K562 (cell line): ENCODE measurements around the gene MMP24OS. TPM values are rescaled to one million over a fixed set of nuclear protein-coding genes. Genes with fewer than 3 reads are reported as not detected.

Source experiments
- ATAC-seq: fragments of 200-7000 bp; cut with Tn5 transposase; 3 replicates; pipeline ENCODE4 v1.9.1; 2020; ENCODE audit warnings: moderate library complexity
- BruUV-seq: library from RNA; stranded (reverse); fragments of 400-500 nt; replicated peaks from 2 replicates; lab custom pipeline; 2021; lab: Mats Ljungman, UMichigan
- CTCF ChIA-PET: fragments of 300-600 bp; formaldehyde crosslinking; extraction: SDS; loops from one replicate; lab custom pipeline; 2021; ENCODE audit warnings: low intra/inter-chr PET ratio; lab: Yijun Ruan, JAX
- POLR2A ChIA-PET: fragments of 300-600, 350-650 bp; sonication (Branson Sonifier 250); formaldehyde crosslinking; extraction: SDS; loops from one replicate; lab custom pipeline; 2021; ENCODE audit warnings: antibody characterized with exemption, inconsistent platforms; lab: Yijun Ruan, JAX
- DNase-seq, 4 experiments: peaks; one replicate each; pipeline versions ENCODE4 v3.0.0 to v3.0.0-alpha.2; 2011 to 2018; ENCODE audit warnings: low spot score in 3 of 4, mixed read lengths in 3 of 4; ENCODE audit errors: extremely low read depth in 1 of 4
- FAIRE-seq: peaks from 2 replicates; lab custom pipeline; 2011; peaks lifted over from hg19 to GRCh38; lab: Jason Lieb, UNC
- H2AFZ ChIP-seq: 2 replicates; pipeline ENCODE4 v1.6.0; 2011; ENCODE audit warnings: low read depth, low read length, control low read depth, inconsistent platforms
- H3K27ac ChIP-seq: fragments of 200-600 bp; 3 replicates; pipeline ENCODE4 v1.8.0; 2011; ENCODE audit warnings: low read depth, mild to moderate bottlenecking, control low read depth, inconsistent platforms, low read length, moderate library complexity, mixed read lengths; ENCODE audit errors: extremely low read depth
- H3K27me3 ChIP-seq, 2 experiments: fragments of 300-600 bp in 1 of 2; 2 replicates in 1 of 2; 3 replicates in 1 of 2; pipeline versions ENCODE4 v1.6.0 to v1.8.0; 2011; ENCODE audit warnings: inconsistent platforms in 2 of 2, low read length in 2 of 2, mild to moderate bottlenecking in 1 of 2, mixed read lengths in 1 of 2, moderate library complexity in 1 of 2; ENCODE audit not compliant: control insufficient read depth in 2 of 2, insufficient read depth in 2 of 2
- H3K36me3 ChIP-seq: fragments of 300-600 bp; 3 replicates; pipeline ENCODE4 v1.8.0; 2011; ENCODE audit warnings: mild to moderate bottlenecking, low read length, inconsistent platforms; ENCODE audit not compliant: control insufficient read depth, insufficient read depth
- H3K4me1 ChIP-seq, 2 experiments: fragments of 200-600 bp in 1 of 2; replicated peaks in 1 of 2; 2 replicates in 1 of 2; 3 replicates in 1 of 2; pipeline versions ENCODE4 v1.5.1 to v1.8.0; 2011; ENCODE audit warnings: inconsistent platforms in 2 of 2, low read length in 2 of 2, mild to moderate bottlenecking in 1 of 2, mixed read lengths in 1 of 2, moderate library complexity in 1 of 2; ENCODE audit not compliant: control insufficient read depth in 2 of 2, insufficient read depth in 2 of 2
- H3K4me2 ChIP-seq: 2 replicates; pipeline ENCODE4 v1.6.1; 2011; ENCODE audit warnings: low read length, control low read depth, inconsistent platforms, mixed read lengths; ENCODE audit not compliant: insufficient read depth
- H3K4me3 ChIP-seq: fragments of 200-600 bp; sonication (generic), shearing (Covaris generic); 2 replicates; pipeline ENCODE4 v1.5.1; 2016; ENCODE audit warnings: control low read depth, inconsistent platforms
- H3K79me2 ChIP-seq: fragments of 200-600 bp; 3 replicates; pipeline ENCODE4 v1.8.0; 2011; ENCODE audit warnings: low read length, inconsistent platforms; ENCODE audit not compliant: control insufficient read depth, insufficient read depth
- H3K9ac ChIP-seq, 2 experiments: 2 replicates each; pipeline versions ENCODE4 v1.6.0 to v1.6.1; 2011; ENCODE audit warnings: low read depth in 2 of 2, low read length in 2 of 2, control low read depth in 1 of 2, inconsistent platforms in 1 of 2, mild to moderate bottlenecking in 1 of 2, mixed read lengths in 1 of 2; ENCODE audit not compliant: insufficient read depth in 1 of 2
- H3K9me1 ChIP-seq: one replicate; pipeline ENCODE4 v1.6.0; 2011; ENCODE audit warnings: inconsistent platforms, mild to moderate bottlenecking, low read length, moderate library complexity; ENCODE audit not compliant: control insufficient read depth, insufficient read depth
- H3K9me3 ChIP-seq: replicated peaks from 2 replicates; pipeline ENCODE4 v1.5.1; 2011; ENCODE audit warnings: low read depth, low read length, inconsistent platforms; ENCODE audit not compliant: control insufficient read depth, insufficient read depth
- H4K20me1 ChIP-seq: replicated peaks from 2 replicates; pipeline ENCODE4 v1.6.1; 2011; ENCODE audit warnings: low read length, inconsistent platforms, mixed read lengths; ENCODE audit not compliant: control insufficient read depth, insufficient read depth
- CBFA2T3 ChIP-seq: fragments of 450-650 bp; IDR thresholded peaks from 2 replicates; pipeline ENCODE4 v1.6.1; 2017
- E2F5 ChIP-seq: sonication (generic); formaldehyde crosslinking; IDR thresholded peaks from 2 replicates; pipeline ENCODE4 v1.8.0; 2022; ENCODE audit warnings: mild to moderate bottlenecking, missing genetic modification reagents
- HDAC1 ChIP-seq, 2 experiments: fragments of 450-650 bp; IDR thresholded peaks; 2 replicates each; pipeline ENCODE4 v1.6.1; 2016 to 2017; ENCODE audit warnings: inconsistent platforms in 1 of 2, mild to moderate bottlenecking in 1 of 2, moderate library complexity in 1 of 2
- HNRNPH1 ChIP-seq: fragments of 200-400 bp; formaldehyde crosslinking; optimal IDR thresholded peaks from 2 replicates; pipeline ENCODE3; 2017; ENCODE audit warnings: low read depth, mild to moderate bottlenecking, low read length, moderate library complexity
- MBD2 ChIP-seq: sonication (generic); IDR thresholded peaks from 2 replicates; pipeline ENCODE4 v1.6.1; 2016; ENCODE audit warnings: low read depth, borderline replicate concordance
- POLR2G ChIP-seq: fragments of 200-400 bp; formaldehyde crosslinking; IDR thresholded peaks from 2 replicates; pipeline ENCODE4 v1.6.1; 2017; ENCODE audit warnings: low read depth, mild to moderate bottlenecking, antibody characterized with exemption, low read length, moderate library complexity
- SNRNP70 ChIP-seq: fragments of 200-400 bp; formaldehyde crosslinking; optimal IDR thresholded peaks from 2 replicates; pipeline ENCODE3; 2017; ENCODE audit warnings: low read depth, low read length
- TBP ChIP-seq: optimal IDR thresholded peaks from 2 replicates; pipeline ENCODE3; 2011; ENCODE audit warnings: low read depth, low read length, improper control_type of control experiment
- TCF7L2 ChIP-seq: fragments of 150-350 bp; IDR thresholded peaks from 2 replicates; pipeline ENCODE4 v1.6.1; 2016; ENCODE audit warnings: low read depth, mild to moderate bottlenecking, low read length, moderate library complexity
- ZFP1 ChIP-seq: fragments of 450-650 bp; formaldehyde crosslinking; IDR thresholded peaks from 2 replicates; pipeline ENCODE4 v1.4.0; 2020; ENCODE audit warnings: mild to moderate bottlenecking, mixed read lengths
- ZNF395 ChIP-seq: fragments of 200-800 bp; sonication (Bioruptor generic); IDR thresholded peaks from 2 replicates; pipeline ENCODE4 v1.6.1; 2017; ENCODE audit warnings: missing genetic modification characterization, missing compliant biosample characterization
- ZNF398 ChIP-seq: fragments of 250-450 bp; sonication (Bioruptor Pico); IDR thresholded peaks from 2 replicates; pipeline ENCODE4 v1.8.0; 2021; ENCODE audit warnings: moderate library complexity, mild to moderate bottlenecking, inconsistent platforms
- WGBS: fragments of 100-300 bp; shearing (Covaris generic); methylation state at CpG from one replicate; pipeline ENCODE4 v1.1.6; 2016; ENCODE audit warnings: low coverage, mixed read lengths; ENCODE audit not compliant: insufficient coverage; ENCODE audit errors: missing lambda C conversion rate; 5-methylcytosine and 5-hydroxymethylcytosine counted together
- in situ Hi-C: fragments of 300-500 bp; cut with MboI; formaldehyde crosslinking; loops from 4 replicates; pipeline ENCODE4 v1.15.0; 2018; ENCODE audit warnings: inconsistent platforms, mixed read lengths
- intact Hi-C: fragments of 100-400 bp; cut with micrococcal nuclease; formaldehyde crosslinking; loops from 2 replicates; pipeline ENCODE4 v1.14.2; 2022
- polyA plus RNA-seq, 8 experiments: library from polyadenylated mRNA; depleted of rRNA in 4 of 8; stranded (reverse) in 5 of 8; unstranded in 3 of 8; fragments of >200 nt; fragmentation: Nextera tagmentation in 2 of 8; fragmentation: Illumina TruSeq in 1 of 8; extraction: Ambion mirVana in 2 of 8; extraction: Trizol in 1 of 8; gene quantifications; 2 replicates each; pipeline versions ENCODE4 v1.2.1 to v1.2.3, GENCODE V29; 2011 to 2014; ENCODE audit warnings: inconsistent platforms in 1 of 8, missing spikeins in 1 of 8
- total RNA-seq, 7 experiments: library from RNA; depleted of rRNA in 6 of 7; stranded (reverse); fragments of >200 nt in 6 of 7; fragmentation: Illumina TruSeq in 2 of 7; extraction: Trizol in 2 of 7; gene quantifications; 2 replicates each; pipeline versions ENCODE4 v1.2.1 to v1.2.3, GENCODE V29; 2011 to 2021; ENCODE audit warnings: low replicate concordance in 1 of 7

The MMP24OS gene
- total and polyA plus RNA-seq, 9 of the 15 experiments (the other 6 are each of a cell fraction or from before 2014, with no cell fraction given), result 0.92 to 41.5 (median 11.4) TPM

GRCh38 chr20:35279040-35279439, 1.1 kb upstream of the MMP24OS start (continued):
- no peak for TF ChIP-seq HDAC1 (IDR thresholded peaks at IDR 0.05)
- TF ChIP-seq POLR2G, result 0 out of 2 replicates have a peak, but pooled peaks have one; percentile 4

GRCh38 chr20:35277127-35277526, 795 bp downstream of the MMP24OS start:
- ChIA-PET CTCF (no interaction called here), POLR2A (interaction anchor here (1.3 to 2.0 kb wide), 3 partner anchors 12 to 130 kb away, joined by 5 to 6 read pairs (median 6); partner anchors contain the start of gene EDEM2)
- H3K27me3 ChIP-seq, result no peaks in the 10 kb centered on the region
- H2AFZ ChIP-seq, result peak overlapping the region; percentile 79; the same call in 1 of the 2 replicates
- peaks cover 8 to 38% of the 10 kb centered on the region in 2 experiments; a peak in 3 of 5 replicates for H3K4me1 ChIP-seq
- peak overlapping the region; percentile 80 to 94 for H3K9ac ChIP-seq
- TF ChIP-seq SNRNP70 (no peak), ZNF395 (CRISPR knock-in tag) (no peak), ZFP1 (CRISPR knock-in tag) (no peak), ZNF398 (CRISPR knock-in tag) (no peak), E2F5 (CRISPR knock-in tag) (no peak), TCF7L2 (no peak), TBP (no peak), CBFA2T3 (no peak), MBD2 (no peak), HNRNPH1 (no peak)
- H3K4me2 ChIP-seq, result peak overlapping the region; percentile 77
- FAIRE-seq (no peak), DNase-seq (no peak), ATAC-seq (no peak)
- BruUV-seq, result no TSS peak
- H3K9me1 ChIP-seq, result no peaks in the 10 kb centered on the region
- no peaks in the 10 kb centered on the region for H4K20me1 ChIP-seq
- no peaks in the 10 kb centered on the region for H3K9me3 ChIP-seq
- intact Hi-C loops (no loop called here), in situ Hi-C loops (no loop called here)
- 16% methylated on average over 9 of the region's 10 CpGs for WGBS
- peaks cover 65% of the 10 kb centered on the region for H3K36me3 ChIP-seq
- H3K79me2 ChIP-seq, result peaks cover 25% of the 10 kb centered on the region
- peak overlapping the region; percentile 82 for H3K27ac ChIP-seq
- peak overlapping the region; percentile 66 for H3K4me3 ChIP-seq
